Measurements from ENCODE around the gene ST6GAL1. TPM values are rescaled to one million over a fixed set of nuclear protein-coding genes. Genes with fewer than 3 reads are reported as not detected.

The ST6GAL1 gene
- total RNA-seq, 1 experiment from 2014 or later, result 3.3 TPM

DNA sequence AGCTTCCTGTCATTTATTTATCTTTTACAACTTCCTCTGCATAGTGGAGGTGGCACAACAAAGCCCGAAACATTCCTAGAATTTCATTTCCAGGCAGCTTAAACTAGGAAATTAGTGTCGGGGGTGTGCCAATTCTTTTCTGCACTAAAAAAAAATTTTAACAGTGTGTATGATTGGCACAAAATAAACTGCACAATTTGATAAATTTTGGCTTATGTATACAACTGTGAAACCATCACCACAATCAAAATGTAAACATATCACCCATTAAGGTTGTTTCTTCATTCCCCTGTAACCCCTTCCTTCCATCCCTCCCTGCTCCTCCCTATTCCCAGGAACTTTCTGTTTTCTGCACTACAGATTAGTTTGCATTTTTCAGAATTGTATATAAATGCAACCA lies 154.3 kb downstream of the ST6GAL1 start:
- no peak for TF ChIP-seq SIN3A (IDR thresholded peaks at IDR 0.05; ENCODE audit: borderline replicate concordance, insufficient read depth, low read depth, low read length)
- TF ChIP-seq, protein P1, sequence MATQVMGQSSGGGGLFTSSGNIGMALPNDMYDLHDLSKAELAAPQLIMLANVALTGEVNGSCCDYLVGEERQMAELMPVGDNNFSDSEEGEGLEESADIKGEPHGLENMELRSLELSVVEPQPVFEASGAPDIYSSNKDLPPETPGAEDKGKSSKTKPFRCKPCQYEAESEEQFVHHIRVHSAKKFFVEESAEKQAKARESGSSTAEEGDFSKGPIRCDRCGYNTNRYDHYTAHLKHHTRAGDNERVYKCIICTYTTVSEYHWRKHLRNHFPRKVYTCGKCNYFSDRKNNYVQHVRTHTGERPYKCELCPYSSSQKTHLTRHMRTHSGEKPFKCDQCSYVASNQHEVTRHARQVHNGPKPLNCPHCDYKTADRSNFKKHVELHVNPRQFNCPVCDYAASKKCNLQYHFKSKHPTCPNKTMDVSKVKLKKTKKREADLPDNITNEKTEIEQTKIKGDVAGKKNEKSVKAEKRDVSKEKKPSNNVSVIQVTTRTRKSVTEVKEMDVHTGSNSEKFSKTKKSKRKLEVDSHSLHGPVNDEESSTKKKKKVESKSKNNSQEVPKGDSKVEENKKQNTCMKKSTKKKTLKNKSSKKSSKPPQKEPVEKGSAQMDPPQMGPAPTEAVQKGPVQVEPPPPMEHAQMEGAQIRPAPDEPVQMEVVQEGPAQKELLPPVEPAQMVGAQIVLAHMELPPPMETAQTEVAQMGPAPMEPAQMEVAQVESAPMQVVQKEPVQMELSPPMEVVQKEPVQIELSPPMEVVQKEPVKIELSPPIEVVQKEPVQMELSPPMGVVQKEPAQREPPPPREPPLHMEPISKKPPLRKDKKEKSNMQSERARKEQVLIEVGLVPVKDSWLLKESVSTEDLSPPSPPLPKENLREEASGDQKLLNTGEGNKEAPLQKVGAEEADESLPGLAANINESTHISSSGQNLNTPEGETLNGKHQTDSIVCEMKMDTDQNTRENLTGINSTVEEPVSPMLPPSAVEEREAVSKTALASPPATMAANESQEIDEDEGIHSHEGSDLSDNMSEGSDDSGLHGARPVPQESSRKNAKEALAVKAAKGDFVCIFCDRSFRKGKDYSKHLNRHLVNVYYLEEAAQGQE (IDR thresholded peaks at IDR 0.05; ENCODE audit: insufficient read depth in 1 of 2, low read depth in 2 of 2, low read length in 1 of 2), result no peak
- TF ChIP-seq POLR2AphosphoS5 (IDR thresholded peaks at IDR 0.05; ENCODE audit: low read depth, low read length), result no peak
- TF ChIP-seq TCF7L2 (IDR thresholded peaks at IDR 0.05; ENCODE audit: low read depth, low read length), result no peak
- TF ChIP-seq, protein P2, sequence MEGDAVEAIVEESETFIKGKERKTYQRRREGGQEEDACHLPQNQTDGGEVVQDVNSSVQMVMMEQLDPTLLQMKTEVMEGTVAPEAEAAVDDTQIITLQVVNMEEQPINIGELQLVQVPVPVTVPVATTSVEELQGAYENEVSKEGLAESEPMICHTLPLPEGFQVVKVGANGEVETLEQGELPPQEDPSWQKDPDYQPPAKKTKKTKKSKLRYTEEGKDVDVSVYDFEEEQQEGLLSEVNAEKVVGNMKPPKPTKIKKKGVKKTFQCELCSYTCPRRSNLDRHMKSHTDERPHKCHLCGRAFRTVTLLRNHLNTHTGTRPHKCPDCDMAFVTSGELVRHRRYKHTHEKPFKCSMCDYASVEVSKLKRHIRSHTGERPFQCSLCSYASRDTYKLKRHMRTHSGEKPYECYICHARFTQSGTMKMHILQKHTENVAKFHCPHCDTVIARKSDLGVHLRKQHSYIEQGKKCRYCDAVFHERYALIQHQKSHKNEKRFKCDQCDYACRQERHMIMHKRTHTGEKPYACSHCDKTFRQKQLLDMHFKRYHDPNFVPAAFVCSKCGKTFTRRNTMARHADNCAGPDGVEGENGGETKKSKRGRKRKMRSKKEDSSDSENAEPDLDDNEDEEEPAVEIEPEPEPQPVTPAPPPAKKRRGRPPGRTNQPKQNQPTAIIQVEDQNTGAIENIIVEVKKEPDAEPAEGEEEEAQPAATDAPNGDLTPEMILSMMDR (IDR thresholded peaks at IDR 0.05), result no peak
- ChIA-PET CTCF (interaction anchor here (0.7 kb wide), 1 partner anchor 29 kb away, joined by 12 read pairs; no protein-coding TSS in a partner anchor), POLR2A (no interaction called here)
- no peaks in the 10 kb centered on the region for H3K9me3 ChIP-seq (ENCODE audit: control insufficient read depth, insufficient read depth, low read depth, low read length)
- intact Hi-C loops (cut with micrococcal nuclease; ENCODE audit: unreplicated experiment), result no loop called here
- no peaks in the 10 kb centered on the region for H3K36me3 ChIP-seq (ENCODE audit: control insufficient read depth, insufficient read depth, low read length)
- no peak overlapping the region for H3K4me3 ChIP-seq (ENCODE audit: low read depth in 2 of 2, low read length in 2 of 2)
- H3K27ac ChIP-seq (ENCODE audit: low read length), result no peak overlapping the region
- H3K4me1 ChIP-seq (ENCODE audit: control insufficient read depth, insufficient read depth, low read length), result no peaks in the 10 kb centered on the region
- no peaks in the 10 kb centered on the region for H3K27me3 ChIP-seq (ENCODE audit: control insufficient read depth, insufficient read depth, low read length)
- DNase-seq (ENCODE audit: low read depth, low spot score) (no peak), ATAC-seq (no peak)
- in situ Hi-C loops (cut with HindIII; ENCODE audit: low pct_unique_long_range_greater_than_20kb, low sequenced_read_pairs), result no loop called here
- no TSS peak for BruUV-seq (replicated peaks)

DNA sequence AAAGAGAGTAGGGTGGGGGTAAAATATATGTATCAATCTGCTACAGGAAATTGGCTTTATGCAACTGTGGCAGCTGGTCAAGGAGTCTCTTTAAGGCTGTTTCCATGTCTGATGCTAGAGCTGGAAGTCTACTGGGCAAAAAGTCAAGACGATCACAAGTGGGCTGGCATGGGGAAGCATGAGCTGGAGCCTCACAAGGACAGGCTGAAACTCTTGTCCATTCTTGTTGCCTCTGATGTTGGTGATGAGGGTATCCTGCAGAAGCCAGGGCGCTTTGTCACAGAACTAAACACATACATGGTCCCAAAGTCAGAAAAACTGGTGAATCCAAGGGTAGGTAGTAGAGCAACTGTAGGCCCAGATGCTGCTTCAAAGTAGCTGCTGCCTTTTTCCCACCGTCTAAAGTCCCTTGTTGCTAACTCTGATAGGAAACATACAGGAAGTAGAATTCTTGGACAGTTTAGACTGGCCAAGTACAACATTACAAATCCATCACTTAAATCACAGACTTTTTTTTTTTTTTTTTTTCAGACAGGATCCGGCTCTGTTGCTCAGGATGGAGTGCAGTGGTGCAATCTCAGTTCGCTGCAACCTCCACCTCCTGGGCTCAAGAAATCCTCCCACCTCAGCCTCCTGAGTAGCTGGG lies 154.8 kb downstream of the ST6GAL1 start:
- intact Hi-C loops (cut with micrococcal nuclease; ENCODE audit: unreplicated experiment), result no loop called here
- BruUV-seq (replicated peaks), result no TSS peak
- Histone ChIP-seq H3K36me3 (ENCODE audit: control insufficient read depth, insufficient read depth, low read length) (no peaks in the 10 kb centered on the region), H3K4me3 (ENCODE audit: low read depth in 2 of 2, low read length in 2 of 2) (no peak overlapping the region), H3K9me3 (ENCODE audit: control insufficient read depth, insufficient read depth, low read depth, low read length) (no peaks in the 10 kb centered on the region), H3K27ac (ENCODE audit: low read length) (no peak overlapping the region), H3K27me3 (ENCODE audit: control insufficient read depth, insufficient read depth, low read length) (no peaks in the 10 kb centered on the region), H3K4me1 (ENCODE audit: control insufficient read depth, insufficient read depth, low read length) (no peaks in the 10 kb centered on the region)
- DNase-seq (ENCODE audit: low read depth, low spot score), result no peak
- CTCF ChIA-PET, result interaction anchor here (0.7 kb wide), 1 partner anchor 28 kb away, joined by 12 read pairs; no protein-coding TSS in a partner anchor
- TF ChIP-seq, protein P1 (IDR thresholded peaks at IDR 0.05; ENCODE audit: insufficient read depth in 1 of 2, low read depth in 2 of 2, low read length in 1 of 2), result no peak
- TF ChIP-seq SIN3A (IDR thresholded peaks at IDR 0.05; ENCODE audit: borderline replicate concordance, insufficient read depth, low read depth, low read length) (no peak), TCF7L2 (IDR thresholded peaks at IDR 0.05; ENCODE audit: low read depth, low read length) (no peak), POLR2AphosphoS5 (IDR thresholded peaks at IDR 0.05; ENCODE audit: low read depth, low read length) (no peak)
- TF ChIP-seq, protein P2 (IDR thresholded peaks at IDR 0.05), result no peak
- POLR2A ChIA-PET, result no interaction called here
- in situ Hi-C loops (cut with HindIII; ENCODE audit: low pct_unique_long_range_greater_than_20kb, low sequenced_read_pairs), result no loop called here
- no peak for ATAC-seq
